HL-60 (cell line): ENCODE data around the gene EEF1AKMT2.

Experiments used
- DNase-seq, 2 experiments: peaks; one replicate each; pipeline ENCODE4 v3.0.0-alpha.2; 2010 to 2020; ENCODE audit warnings: low read depth in 1 of 2, low spot score in 1 of 2
- H3K27ac ChIP-seq: fragments of 250-450 bp; sonication (Bioruptor Pico); replicated peaks from 2 replicates; pipeline ENCODE4 v1.5.1; 2020; ENCODE audit warnings: mild to moderate bottlenecking, moderate library complexity
- H3K27me3 ChIP-seq: fragments of 250-450 bp; sonication (Bioruptor Pico); 2 replicates; pipeline ENCODE4 v1.5.1; 2021; ENCODE audit warnings: mild to moderate bottlenecking, moderate library complexity; ENCODE audit not compliant: insufficient read depth, poor library complexity, severe bottlenecking
- H3K4me3 ChIP-seq: replicated peaks from 2 replicates; pipeline ENCODE4 v1.5.1; 2011; ENCODE audit warnings: mild to moderate bottlenecking, control low read depth, low read length; ENCODE audit not compliant: insufficient read depth
- CTCF ChIP-seq: IDR thresholded peaks from one replicate; pipeline ENCODE4 v1.5.1; 2011; ENCODE audit warnings: low read length, control low read depth, inconsistent platforms; ENCODE audit not compliant: insufficient read depth
- GABPA ChIP-seq: IDR thresholded peaks from 2 replicates; pipeline ENCODE4 v1.6.1; 2012; ENCODE audit warnings: low read depth
- POLR2AphosphoS5 ChIP-seq: IDR thresholded peaks from 2 replicates; pipeline ENCODE4 v1.6.1; 2012; ENCODE audit warnings: low read depth
- REST ChIP-seq: IDR thresholded peaks from 2 replicates; pipeline ENCODE4 v1.6.1; 2012; ENCODE audit warnings: low read depth; ENCODE audit not compliant: insufficient replicate concordance
- SPI1 ChIP-seq: IDR thresholded peaks from 2 replicates; pipeline ENCODE4 v1.6.1; 2012; ENCODE audit warnings: low read depth, mild to moderate bottlenecking, borderline replicate concordance
- long read RNA-seq: library from polyadenylated mRNA; unstranded; transcript quantifications from one replicate; pipeline ENCODE4 v2.0.0, GENCODE V29; 2020

Gene EEF1AKMT2
- long read RNA-seq, transcript EEF1AKMT2-202 (6 exons, 1,013 nt): minor isoform, 48 of 219 reads
- long read RNA-seq, transcript EEF1AKMT2-201 (7 exons, 1,462 nt): major isoform, 77 of 219 reads
- long read RNA-seq, transcript EEF1AKMT2-203 (7 exons, 3,587 nt): minor isoform, 40 of 219 reads
- long read RNA-seq, partial matches to known transcripts: 2 of 219 reads
- long read RNA-seq, other reads (novel, unspliced or antisense): 50 of 219 reads

GRCh38 chr10:124791547-124792348 lies at the start of gene EEF1AKMT2:
TSS of gene EEF1AKMT2 (minus strand) at chr10:124791887. CDS start at chr10:124791833, 54 bp downstream.
- TF ChIP-seq CTCF (no peak), GABPA (no peak), REST (peak; percentile 69), SPI1 (no peak), POLR2AphosphoS5 (peak; percentile 89)
- no peaks in the 10 kb centered on the region for H3K27me3 ChIP-seq
- H3K27ac ChIP-seq: peak within 1 kb of the TSS; percentile 92
- peak within 1 kb of the TSS; percentile 76 for H3K4me3 ChIP-seq
- peak; percentile 78 to 84 for DNase-seq

GRCh38 chr10:124837687-124838086 lies 46.0 kb upstream of the EEF1AKMT2 start:
- no peak overlapping the region for H3K27ac ChIP-seq
- H3K4me3 ChIP-seq: no peak overlapping the region
- H3K27me3 ChIP-seq: no peaks in the 10 kb centered on the region
- TF ChIP-seq REST (no peak), SPI1 (no peak), CTCF (no peak), POLR2AphosphoS5 (no peak), GABPA (no peak)
- DNase-seq: no peak

GRCh38 chr10:124831116-124831515 lies 39.4 kb upstream of the EEF1AKMT2 start:
- H3K4me3 ChIP-seq: no peak overlapping the region
- TF ChIP-seq POLR2AphosphoS5 (no peak), CTCF (no peak), SPI1 (no peak), GABPA (no peak), REST (no peak)
- no peak overlapping the region for H3K27ac ChIP-seq
- DNase-seq: no peak
- H3K27me3 ChIP-seq: no peaks in the 10 kb centered on the region
